NCI-H2196 treated with DMSO at 0.1 percent for 48 hours (cell line): Measurements from ENCODE around the gene DMWD.

Source experiments
- DNase-seq: peaks from one replicate; lab custom pipeline; 2025; ENCODE audit not compliant: unreplicated experiment; lab: John Stamatoyannopoulos, UW

The DMWD gene

GRCh38 chr19:45770192-45771101, 22.2 kb downstream of the DMWD start:
- DNase-seq, result peak; percentile 96

- no peak for DNase-seq
Observed at GRCh38 chr19:45769821-45770191, 22.8 kb downstream of the DMWD start.

GRCh38 chr19:45768984-45769782, 23.5 kb downstream of the DMWD start, which contains the start of gene SIX5:
Gene SIX5 (minus strand): TSS chr19:45769252. CDS start chr19:45768844, 408 bp downstream.
- DNase-seq, result peak; percentile 90

GRCh38 chr19:45768655-45768983, 24.0 kb downstream of the DMWD start:
- no peak for DNase-seq

- DNase-seq, result no peak
Observed at GRCh38 chr19:45767881-45768654, 24.6 kb downstream of the DMWD start.

GRCh38 chr19:45767410-45767880, 25.2 kb downstream of the DMWD start:
- peak; percentile 18 for DNase-seq

GRCh38 chr19:45766869-45767346, 25.7 kb downstream of the DMWD start:
- DNase-seq, result no peak

GRCh38 chr19:45766296-45766868, 26.3 kb downstream of the DMWD start:
- no peak for DNase-seq

GRCh38 chr19:45765702-45766295, 26.8 kb downstream of the DMWD start:
- DNase-seq, result no peak

- no peak for DNase-seq
Observed at GRCh38 chr19:45764945-45765701, 27.5 kb downstream of the DMWD start.

- DNase-seq, result no peak
Observed at GRCh38 chr19:45764475-45764874, 28.2 kb downstream of the DMWD start.

- DNase-seq, result no peak
Observed at GRCh38 chr19:45763691-45764294, 28.9 kb downstream of the DMWD start.

GRCh38 chr19:45762870-45763631, 29.6 kb downstream of the DMWD start:
- DNase-seq, result no peak

- DNase-seq, result no peak
Observed at GRCh38 chr19:45761714-45762113, 30.9 kb downstream of the DMWD start.

GRCh38 chr19:45758921-45759320, 33.7 kb downstream of the DMWD start:
- no peak for DNase-seq

GRCh38 chr19:45757695-45758094, 35.0 kb downstream of the DMWD start:
- no peak for DNase-seq

GRCh38 chr19:45754323-45754722, 38.3 kb downstream of the DMWD start:
- DNase-seq, result no peak

GRCh38 chr19:45753548-45753947, 39.1 kb downstream of the DMWD start:
- no peak for DNase-seq
